Keratinocyte (primary cell): ENCODE results near the gene ZFPL1. TPM values are rescaled to one million over a fixed set of nuclear protein-coding genes. Genes with fewer than 3 reads are reported as not detected.
A peak's percentile ranks its signal among the peaks of the same experiment; 100 is the strongest.

Experiments
- DNase-seq: peaks from one replicate; pipeline ENCODE4 v3.0.0-alpha.2; 2011; ENCODE audit warnings: low read depth, missing footprints, low spot score
- FAIRE-seq: peaks from 2 replicates; lab custom pipeline; 2011; peaks lifted over from hg19 to GRCh38; lab: Jason Lieb, UNC
- H2AFZ ChIP-seq: 2 replicates; pipeline ENCODE4 v1.6.0; 2012; ENCODE audit warnings: low read length, control low read depth, inconsistent platforms; ENCODE audit not compliant: control insufficient read depth
- H3K27ac ChIP-seq: 2 replicates; pipeline ENCODE4 v1.5.1; 2011; ENCODE audit warnings: low read length; ENCODE audit not compliant: control insufficient read depth, insufficient read depth
- H3K27me3 ChIP-seq: 3 replicates; pipeline ENCODE4 v1.6.0; 2011; ENCODE audit warnings: low read length; ENCODE audit not compliant: control insufficient read depth, insufficient read depth; ENCODE audit errors: extremely low read depth
- H3K36me3 ChIP-seq, 2 experiments: 2 replicates in 1 of 2; 3 replicates in 1 of 2; pipeline ENCODE4 v1.5.1; 2011; ENCODE audit warnings: low read length in 2 of 2, mild to moderate bottlenecking in 1 of 2; ENCODE audit not compliant: control insufficient read depth in 2 of 2, insufficient read depth in 2 of 2; ENCODE audit errors: extremely low read depth in 1 of 2
- H3K4me1 ChIP-seq: 3 replicates; pipeline ENCODE4 v1.5.1; 2011; ENCODE audit warnings: low read length; ENCODE audit not compliant: control insufficient read depth, insufficient read depth; ENCODE audit errors: extremely low read depth
- H3K4me2 ChIP-seq: 3 replicates; pipeline ENCODE4 v1.6.0; 2011; ENCODE audit warnings: low read depth, low read length; ENCODE audit not compliant: control insufficient read depth, insufficient read depth; ENCODE audit errors: extremely low read depth
- H3K4me3 ChIP-seq, 3 experiments: fragments of 200-600 bp in 1 of 3; sonication (generic) in 1 of 3; 2 replicates in 2 of 3; 3 replicates in 1 of 3; pipeline ENCODE4 v1.5.1; 2011 to 2016; ENCODE audit warnings: low read length in 3 of 3, mild to moderate bottlenecking in 3 of 3, control low read depth in 2 of 3, inconsistent platforms in 1 of 3, low read depth in 1 of 3, mixed read lengths in 1 of 3, mixed run types in 1 of 3, moderate library complexity in 1 of 3; ENCODE audit not compliant: control insufficient read depth in 2 of 3, insufficient read depth in 2 of 3; ENCODE audit errors: extremely low read depth in 1 of 3
- H3K79me2 ChIP-seq: 2 replicates; pipeline ENCODE4 v1.6.0; 2012; ENCODE audit warnings: low read length; ENCODE audit not compliant: control insufficient read depth, insufficient read depth
- H3K9ac ChIP-seq: 3 replicates; pipeline ENCODE4 v1.6.0; 2011; ENCODE audit warnings: low read length; ENCODE audit not compliant: control insufficient read depth, insufficient read depth; ENCODE audit errors: extremely low read depth
- H3K9me1 ChIP-seq: 3 replicates; pipeline ENCODE4 v1.6.0; 2011; ENCODE audit warnings: low read length; ENCODE audit not compliant: control insufficient read depth, insufficient read depth; ENCODE audit errors: extremely low read depth
- H3K9me3 ChIP-seq: 2 replicates; pipeline ENCODE4 v1.5.1; 2012; ENCODE audit warnings: low read depth, low read length; ENCODE audit not compliant: control insufficient read depth
- H4K20me1 ChIP-seq: 3 replicates; pipeline ENCODE4 v1.6.0; 2011; ENCODE audit warnings: low read length; ENCODE audit not compliant: control insufficient read depth, insufficient read depth; ENCODE audit errors: extremely low read depth
- CTCF ChIP-seq, 3 experiments: IDR thresholded peaks in 1 of 3; conservative IDR thresholded peaks in 1 of 3; optimal IDR thresholded peaks in 1 of 3; 2 replicates in 2 of 3; 3 replicates in 1 of 3; pipeline versions ENCODE3 to v1.5.1; 2011; ENCODE audit warnings: low read length in 3 of 3, mild to moderate bottlenecking in 3 of 3, moderate library complexity in 2 of 3, control low read depth in 1 of 3, inconsistent platforms in 1 of 3; ENCODE audit not compliant: insufficient read depth in 2 of 3; ENCODE audit errors: extremely low read depth in 1 of 3
- EZH2 ChIP-seq: IDR thresholded peaks from one replicate; pipeline ENCODE4 v1.6.1; 2012; ENCODE audit warnings: inconsistent platforms, mild to moderate bottlenecking, low read length, moderate library complexity
- dilution Hi-C: fragments of 300-500 bp; cut with MboI; formaldehyde crosslinking; loops from one replicate; pipeline ENCODE4 v1.7.0; 2020; ENCODE audit warnings: low sequenced_read_pairs; ENCODE audit not compliant: extremely low pct_ligation_motif_present
- polyA plus RNA-seq, 5 experiments: library from polyadenylated mRNA; depleted of rRNA in 3 of 5; stranded (reverse) in 3 of 5; stranded (forward) in 1 of 5; unstranded in 1 of 5; fragments of >200 nt; gene quantifications; 1 replicate in 1 of 5; 2 replicates in 3 of 5; 3 replicates in 1 of 5; pipeline versions ENCODE4 v1.2.1 to v1.2.3, GENCODE V29; 2011 to 2012; ENCODE audit warnings: missing spikeins in 2 of 5, low read depth in 1 of 5, low replicate concordance in 1 of 5

Gene ZFPL1
- polyA plus RNA-seq, 1 donor (not counting 4 experiments of a cell fraction or from before 2014, with no cell fraction given), result 15.0 TPM

- DNase-seq (no peak), FAIRE-seq (no peak)
- Histone ChIP-seq H3K9me1 (no peaks in the 10 kb centered on the region), H3K4me3 (no peak overlapping the region), H3K36me3 (no peaks in the 10 kb centered on the region), H3K4me1 (no peaks in the 10 kb centered on the region), H3K27me3 (no peaks in the 10 kb centered on the region), H3K79me2 (no peaks in the 10 kb centered on the region), H3K4me2 (no peak overlapping the region), H4K20me1 (no peaks in the 10 kb centered on the region), H3K27ac (no peak overlapping the region), H2AFZ (no peak overlapping the region), H3K9me3 (no peaks in the 10 kb centered on the region), H3K9ac (no peak overlapping the region)
- dilution Hi-C loops, result no loop called here
- TF ChIP-seq EZH2 (no peak), CTCF (optimal IDR thresholded peaks at IDR 0.05 in 1 of 3, IDR thresholded peaks at IDR 0.05 in 1 of 3, conservative IDR thresholded peaks at IDR 0.05 in 1 of 3; ENCODE audit: extremely low read depth in 1 of 3, insufficient read depth in 2 of 3, low read length in 3 of 3) (no peak)
Observed at GRCh38 chr11:65059959-65060824, 23.8 kb upstream of the ZFPL1 start.

GRCh38 chr11:65060913-65061408 lies 23.1 kb upstream of the ZFPL1 start:
- Histone ChIP-seq H3K27ac (no peak overlapping the region), H3K4me1 (no peaks in the 10 kb centered on the region), H3K9me3 (no peaks in the 10 kb centered on the region), H3K9ac (no peak overlapping the region), H3K4me3 (no peak overlapping the region), H3K79me2 (no peaks in the 10 kb centered on the region), H3K9me1 (no peaks in the 10 kb centered on the region), H4K20me1 (no peaks in the 10 kb centered on the region), H3K4me2 (no peak overlapping the region), H3K27me3 (no peaks in the 10 kb centered on the region), H2AFZ (no peak overlapping the region), H3K36me3 (no peaks in the 10 kb centered on the region)
- DNase-seq (no peak), FAIRE-seq (no peak)
- TF ChIP-seq EZH2, result no peak
- peak in 2 of 3 experiments; percentile 24 to 36 for TF ChIP-seq CTCF (optimal IDR thresholded peaks at IDR 0.05 in 1 of 3, IDR thresholded peaks at IDR 0.05 in 1 of 3, conservative IDR thresholded peaks at IDR 0.05 in 1 of 3; ENCODE audit: extremely low read depth in 1 of 3, insufficient read depth in 2 of 3, low read length in 3 of 3)
- dilution Hi-C loops, result no loop called here
